Fibroblast of skin of right biceps (primary cell): Measurements from ENCODE around the gene FBLN5.
A peak's percentile ranks its signal among the peaks of the same experiment; 100 is the strongest.
"Not testable (repeated sequence)": the region's sequence is repeated elsewhere in the genome, so short reads cannot be mapped to it uniquely, and the experiment has no call there.

ENCODE experiments used
- DNase-seq: peaks from one replicate; pipeline ENCODE4 v3.0.0-alpha.2; 2013

Gene FBLN5

GRCh38 chr14:91882776-91883175 is 64.7 kb downstream of the FBLN5 start:
- DNase-seq, result no peak

GRCh38 chr14:91882369-91882768 is 65.1 kb downstream of the FBLN5 start:
- no peak for DNase-seq

GRCh38 chr14:91879196-91879595 is 68.3 kb downstream of the FBLN5 start:
- DNase-seq, result no peak

- DNase-seq, result no peak
Measured at GRCh38 chr14:91878274-91878673, 69.2 kb downstream of the FBLN5 start.

- no peak for DNase-seq
Measured at GRCh38 chr14:91877376-91877915, 70.0 kb downstream of the FBLN5 start.

- no peak for DNase-seq
Measured at GRCh38 chr14:91876492-91876891, 71.0 kb downstream of the FBLN5 start.

- DNase-seq, result no peak
Measured at GRCh38 chr14:91875525-91876286, 71.8 kb downstream of the FBLN5 start.

GRCh38 chr14:91873471-91874415 is 73.8 kb downstream of the FBLN5 start:
- DNase-seq, result no peak

GRCh38 chr14:91872517-91873470 is 74.7 kb downstream of the FBLN5 start:
- peak; percentile 25 for DNase-seq

GRCh38 chr14:91872011-91872501 is 75.4 kb downstream of the FBLN5 start:
- DNase-seq, result no peak

- not testable (repeated sequence) for DNase-seq
Measured at GRCh38 chr14:91871401-91871800, 76.1 kb downstream of the FBLN5 start.

GRCh38 chr14:91870890-91871289 is 76.6 kb downstream of the FBLN5 start:
- DNase-seq, result no peak

GRCh38 chr14:91870001-91870400 is 77.5 kb downstream of the FBLN5 start:
- no peak for DNase-seq

GRCh38 chr14:91869556-91869955 is 77.9 kb downstream of the FBLN5 start:
- no peak for DNase-seq

- no peak for DNase-seq
Measured at GRCh38 chr14:91867316-91867988, 80.0 kb downstream of the FBLN5 start, which contains the start of gene TC2N. Gene TC2N, minus strand, starts transcription at chr14:91867536. Its CDS starts 53,767 bp downstream, at chr14:91813769.

- DNase-seq, result no peak
Measured at GRCh38 chr14:91866511-91867295, 80.8 kb downstream of the FBLN5 start.

- DNase-seq, result peak; percentile 28
Measured at GRCh38 chr14:91866061-91866460, 81.4 kb downstream of the FBLN5 start.

- DNase-seq, result no peak
Measured at GRCh38 chr14:91862417-91862816, 85.1 kb downstream of the FBLN5 start.

- DNase-seq, result no peak
Measured at GRCh38 chr14:91861091-91861490, 86.4 kb downstream of the FBLN5 start.

- DNase-seq, result no peak
Measured at GRCh38 chr14:91860238-91860637, 87.3 kb downstream of the FBLN5 start.
